Parathyroid adenoma (tissue), 2 donors: ENCODE results near the gene PRIMPOL.
A peak's percentile ranks its signal among the peaks of the same experiment; 100 is the strongest.

Experiments used
- H2AFZ ChIP-seq: fragments of 300-600 bp; sonication (generic); one replicate; pipeline ENCODE4 v1.7.0; 2017; ENCODE audit warnings: antibody characterized with exemption, mild to moderate bottlenecking
- H3K27ac ChIP-seq: fragments of 300-600 bp; sonication (generic); one replicate; pipeline ENCODE4 v1.7.0; 2017
- H3K27me3 ChIP-seq: fragments of 300-600 bp; sonication (generic); one replicate; pipeline ENCODE4 v1.7.0; 2017; ENCODE audit warnings: low read length; ENCODE audit not compliant: control insufficient read depth, insufficient read depth
- H3K36me3 ChIP-seq: fragments of 300-600 bp; sonication (generic); one replicate; pipeline ENCODE4 v1.7.0; 2017; ENCODE audit warnings: low read length; ENCODE audit not compliant: control insufficient read depth, insufficient read depth
- H3K4me1 ChIP-seq: fragments of 300-600 bp; sonication (generic); one replicate; pipeline ENCODE4 v1.7.0; 2017; ENCODE audit warnings: control low read depth
- H3K4me2 ChIP-seq: fragments of 300-600 bp; sonication (generic); one replicate; pipeline ENCODE4 v1.7.0; 2017; ENCODE audit warnings: low read length
- H3K4me3 ChIP-seq: fragments of 300-600 bp; sonication (generic); one replicate; pipeline ENCODE4 v1.7.0; 2017; ENCODE audit warnings: low read depth, low read length
- H3K79me2 ChIP-seq: fragments of 300-600 bp; sonication (generic); one replicate; pipeline ENCODE4 v1.7.0; 2017; ENCODE audit warnings: control low read depth
- H3K9ac ChIP-seq: fragments of 300-600 bp; sonication (generic); one replicate; pipeline ENCODE4 v1.7.0; 2017; ENCODE audit warnings: mild to moderate bottlenecking
- H3K9me3 ChIP-seq: fragments of 300-600 bp; sonication (generic); one replicate; pipeline ENCODE4 v1.7.0; 2017; ENCODE audit warnings: low read length; ENCODE audit not compliant: control insufficient read depth
- CTCF ChIP-seq: fragments of 300-600 bp; sonication (generic); IDR thresholded peaks from one replicate; pipeline ENCODE4 v1.7.0; 2017; ENCODE audit warnings: antibody characterized with exemption, mild to moderate bottlenecking
- donor health status: primary hyperparathyroidism.

PRIMPOL gene

GRCh38 chr4:184647266-184648053, 2.1 kb upstream of the PRIMPOL start:
- Histone ChIP-seq H2AFZ (no peak overlapping the region), H3K4me2 (peak overlapping the region; percentile 84), H3K27me3 (no peaks in the 10 kb centered on the region), H3K36me3 (no peaks in the 10 kb centered on the region), H3K27ac (peak overlapping the region; percentile 93), H3K79me2 (no peaks in the 10 kb centered on the region), H3K9me3 (no peaks in the 10 kb centered on the region), H3K4me3 (peak overlapping the region; percentile 67), H3K4me1 (peaks cover 4% of the 10 kb centered on the region), H3K9ac (no peak overlapping the region)
- TF ChIP-seq CTCF, result no peak

GRCh38 chr4:184648054-184648312, 1.6 kb upstream of the PRIMPOL start:
- Histone ChIP-seq H2AFZ (peak overlapping the region; percentile 85), H3K9me3 (no peaks in the 10 kb centered on the region), H3K27me3 (no peaks in the 10 kb centered on the region), H3K4me3 (peak overlapping the region; percentile 67), H3K27ac (peak overlapping the region; percentile 93), H3K4me2 (peak overlapping the region; percentile 84), H3K9ac (no peak overlapping the region), H3K4me1 (peaks cover 4% of the 10 kb centered on the region), H3K79me2 (no peaks in the 10 kb centered on the region), H3K36me3 (no peaks in the 10 kb centered on the region)
- TF ChIP-seq CTCF, result no peak

GRCh38 chr4:184648313-184649025, 1.1 kb upstream of the PRIMPOL start:
- Histone ChIP-seq H3K9me3 (no peaks in the 10 kb centered on the region), H3K27ac (peak overlapping the region; percentile 93), H3K9ac (peak overlapping the region; percentile 61), H2AFZ (peak overlapping the region; percentile 85), H3K4me3 (peak overlapping the region; percentile 67), H3K4me1 (peaks cover 4% of the 10 kb centered on the region), H3K27me3 (no peaks in the 10 kb centered on the region), H3K79me2 (no peaks in the 10 kb centered on the region), H3K4me2 (peak overlapping the region; percentile 84), H3K36me3 (no peaks in the 10 kb centered on the region)
- no peak for TF ChIP-seq CTCF

GRCh38 chr4:184649971-184650855, 675 bp downstream of the PRIMPOL start:
- Histone ChIP-seq H2AFZ (peak overlapping the region; percentile 83), H3K27ac (peak overlapping the region; percentile 77), H3K9ac (peak overlapping the region; percentile 28), H3K4me2 (peak overlapping the region; percentile 82), H3K79me2 (no peaks in the 10 kb centered on the region), H3K27me3 (no peaks in the 10 kb centered on the region), H3K4me1 (peaks cover 4% of the 10 kb centered on the region), H3K9me3 (no peaks in the 10 kb centered on the region), H3K36me3 (no peaks in the 10 kb centered on the region), H3K4me3 (peak overlapping the region; percentile 86)
- no peak for TF ChIP-seq CTCF
